Thyroid gland (tissue), 4 donors: ENCODE data around the gene USP21.

Source experiments
- CTCF ChIP-seq, 6 experiments: fragments of 200-600 bp in 3 of 6; fragments of 450-650 bp in 3 of 6; sonication (generic) in 3 of 6; IDR thresholded peaks; one replicate each; pipeline ENCODE4 v1.5.1; 2016 to 2019; ENCODE audit warnings: antibody characterized with exemption in 6 of 6, mild to moderate bottlenecking in 2 of 6, inconsistent platforms in 1 of 6, moderate library complexity in 1 of 6
- POLR2A ChIP-seq, 2 donors: fragments of 450-650 bp; IDR thresholded peaks; one replicate each; pipeline ENCODE4 v1.6.1; 2017; ENCODE audit warnings: antibody characterized with exemption in 2 of 2, mild to moderate bottlenecking in 2 of 2, moderate library complexity in 1 of 2

- TF ChIP-seq POLR2A (IDR thresholded peaks at IDR 0.05) (no peak), CTCF (IDR thresholded peaks at IDR 0.05) (no peak)
Measured at GRCh38 chr1:161179698-161180097, 20.4 kb downstream of the USP21 start.
